ENCODE results near the gene ITGAD.
"Not testable (repeated sequence)": the region's sequence is repeated elsewhere in the genome, so short reads cannot be mapped to it uniquely, and the experiment has no call there.

ITGAD gene

GRCh38 chr16:31416371-31416770 is 23.2 kb downstream of the ITGAD start:
- no peak for DNase-seq (ENCODE audit: low read depth, low spot score)
- no peak for TF ChIP-seq CTCF (IDR thresholded peaks at IDR 0.05; ENCODE audit: low read depth, low read length)
- in situ Hi-C loops (cut with HindIII; ENCODE audit: low sequenced_read_pairs) = no loop called here
- H3K4me3 ChIP-seq (ENCODE audit: low read depth, low read length) = no peak overlapping the region

DNA sequence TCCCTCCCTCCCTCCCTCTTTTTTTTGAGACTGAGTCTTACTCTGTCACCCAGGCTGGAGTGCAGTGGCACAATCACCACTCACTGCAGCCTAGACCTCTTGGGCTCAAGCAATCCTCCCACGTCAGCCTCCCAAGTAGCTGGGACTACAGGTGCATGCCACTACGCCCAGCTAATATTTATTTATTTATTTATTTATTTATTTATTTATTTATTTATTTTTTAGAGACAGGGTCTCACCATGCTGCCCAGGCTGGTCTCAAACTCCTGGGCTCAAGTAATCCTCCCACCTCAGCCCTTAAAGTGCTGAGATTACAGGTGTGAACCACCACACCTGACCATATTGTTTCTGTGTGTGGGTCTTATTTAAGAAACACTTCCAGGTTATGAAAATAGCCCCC is 23.9 kb downstream of the ITGAD start:
- DNase-seq (ENCODE audit: low read depth, low spot score); H3K4me3 ChIP-seq (ENCODE audit: low read depth, low read length); in situ Hi-C loops (cut with HindIII; ENCODE audit: low sequenced_read_pairs): not testable (repeated sequence)

GRCh38 chr16:31417916-31418315 is 24.8 kb downstream of the ITGAD start:
- TF ChIP-seq CTCF (IDR thresholded peaks at IDR 0.05; ENCODE audit: low read depth, low read length) = no peak
- no peak for DNase-seq (ENCODE audit: low read depth, low spot score)
- no peak overlapping the region for H3K4me3 ChIP-seq (ENCODE audit: low read depth, low read length)
- in situ Hi-C loops (cut with HindIII; ENCODE audit: low sequenced_read_pairs) = no loop called here

DNA sequence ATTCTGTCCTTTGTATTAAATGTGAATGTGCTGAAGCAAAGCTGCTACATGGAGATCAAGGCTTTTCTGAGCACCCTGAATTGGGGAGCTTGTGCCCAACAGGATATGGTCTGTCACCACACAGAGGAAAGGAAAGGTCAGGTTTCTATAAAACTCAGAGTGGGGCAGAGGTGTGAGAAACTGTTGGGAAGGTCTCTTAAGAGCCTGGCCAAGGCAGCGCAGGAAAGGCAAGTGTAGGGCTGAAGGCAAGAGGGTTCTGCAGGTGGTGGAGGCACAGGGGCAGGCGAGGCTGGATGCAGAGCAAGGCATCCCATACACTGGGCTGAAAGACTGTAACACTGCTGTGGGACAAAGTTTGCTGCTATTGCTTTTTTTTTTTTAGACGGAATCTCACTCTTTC is 26.9 kb downstream of the ITGAD start:
- in situ Hi-C loops (cut with HindIII; ENCODE audit: low sequenced_read_pairs) = no loop called here
- no peak for TF ChIP-seq CTCF (IDR thresholded peaks at IDR 0.05; ENCODE audit: low read depth, low read length)
- no peak for DNase-seq (ENCODE audit: low read depth, low spot score)
- H3K4me3 ChIP-seq (ENCODE audit: low read depth, low read length) = no peak overlapping the region

DNA sequence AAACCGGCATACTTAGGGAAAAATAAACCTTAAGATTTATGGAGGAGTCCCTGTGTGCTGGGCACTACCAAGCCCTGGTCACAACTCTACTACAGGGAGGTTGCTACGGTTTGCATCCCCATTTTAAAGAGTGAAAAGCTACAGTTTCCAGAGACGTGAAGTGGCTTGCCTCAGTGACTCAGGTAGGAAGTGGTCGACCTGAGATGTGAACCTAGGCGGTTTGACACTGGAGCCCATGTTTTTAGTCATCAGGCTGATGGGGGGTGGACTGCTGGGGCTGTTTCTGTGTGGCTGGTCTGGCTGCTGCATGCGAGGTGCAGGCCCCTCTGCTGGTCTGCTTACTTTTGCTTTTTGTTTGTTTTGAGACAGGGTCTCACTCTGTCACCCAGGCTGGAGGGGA is 28.5 kb downstream of the ITGAD start:
- no peak for DNase-seq (ENCODE audit: low read depth, low spot score)
- no peak overlapping the region for H3K4me3 ChIP-seq (ENCODE audit: low read depth, low read length)
- no peak for TF ChIP-seq CTCF (IDR thresholded peaks at IDR 0.05; ENCODE audit: low read depth, low read length)
- in situ Hi-C loops (cut with HindIII; ENCODE audit: low sequenced_read_pairs) = no loop called here

GRCh38 chr16:31423241-31423640 is 30.1 kb downstream of the ITGAD start:
- no peak overlapping the region for H3K4me3 ChIP-seq (ENCODE audit: low read depth, low read length)
- in situ Hi-C loops (cut with HindIII; ENCODE audit: low sequenced_read_pairs) = no loop called here
- no peak for DNase-seq (ENCODE audit: low read depth, low spot score)
- no peak for TF ChIP-seq CTCF (IDR thresholded peaks at IDR 0.05; ENCODE audit: low read depth, low read length)

GRCh38 chr16:31423801-31424200 is 30.7 kb downstream of the ITGAD start:
- in situ Hi-C loops (cut with HindIII; ENCODE audit: low sequenced_read_pairs) = no loop called here
- DNase-seq (ENCODE audit: low read depth, low spot score) = no peak
- TF ChIP-seq CTCF (IDR thresholded peaks at IDR 0.05; ENCODE audit: low read depth, low read length) = no peak
- no peak overlapping the region for H3K4me3 ChIP-seq (ENCODE audit: low read depth, low read length)
